SK-N-SH (cell line): ENCODE results near the gene GABRD.

Experiments used
- GATA2 ChIP-seq: sonication (generic); formaldehyde crosslinking; IDR thresholded peaks from 2 replicates; pipeline ENCODE4 v1.5.0; 2020; ENCODE audit warnings: mild to moderate bottlenecking, missing genetic modification reagents
- POLR2AphosphoS5 ChIP-seq: IDR thresholded peaks from 2 replicates; pipeline ENCODE4 v1.6.1; 2012; ENCODE audit warnings: low read depth, low read length
- TF ChIP-seq, protein P1 (sequence below): IDR thresholded peaks from 2 replicates; pipeline ENCODE4 v1.6.1; 2012; ENCODE audit warnings: mild to moderate bottlenecking, low read depth, low read length, moderate library complexity
- TF ChIP-seq, protein P2 (sequence below): fragments of 200-600 bp; sonication (generic); IDR thresholded peaks from 2 replicates; pipeline ENCODE4 v1.6.1; 2017; ENCODE audit warnings: antibody characterized with exemption, mild to moderate bottlenecking, moderate library complexity
- TF ChIP-seq, protein P3 (sequence below): IDR thresholded peaks from 2 replicates; pipeline ENCODE4 v1.4.0; 2012; ENCODE audit warnings: low read depth

DNA sequence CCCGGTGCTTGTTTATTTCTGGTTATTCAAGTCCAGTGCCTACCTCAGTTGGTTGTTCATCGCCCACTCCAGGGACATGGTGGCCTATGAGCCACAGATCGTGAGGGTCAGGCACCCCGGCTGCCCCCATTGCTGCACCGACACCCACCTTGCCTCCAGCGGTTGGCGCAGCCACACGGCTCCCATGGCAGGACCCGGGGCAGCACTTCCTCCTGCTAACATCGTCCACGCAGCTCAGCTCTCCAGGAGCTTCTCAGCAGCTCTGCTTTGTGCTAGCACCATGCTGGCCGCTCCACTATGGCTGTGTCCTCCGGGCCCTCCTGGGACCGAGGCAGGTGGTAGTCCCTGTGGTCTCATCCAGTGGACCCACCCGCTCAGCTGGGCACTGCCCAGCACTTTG, 17.1 kb downstream of the GABRD start:
- TF ChIP-seq, protein P1, sequence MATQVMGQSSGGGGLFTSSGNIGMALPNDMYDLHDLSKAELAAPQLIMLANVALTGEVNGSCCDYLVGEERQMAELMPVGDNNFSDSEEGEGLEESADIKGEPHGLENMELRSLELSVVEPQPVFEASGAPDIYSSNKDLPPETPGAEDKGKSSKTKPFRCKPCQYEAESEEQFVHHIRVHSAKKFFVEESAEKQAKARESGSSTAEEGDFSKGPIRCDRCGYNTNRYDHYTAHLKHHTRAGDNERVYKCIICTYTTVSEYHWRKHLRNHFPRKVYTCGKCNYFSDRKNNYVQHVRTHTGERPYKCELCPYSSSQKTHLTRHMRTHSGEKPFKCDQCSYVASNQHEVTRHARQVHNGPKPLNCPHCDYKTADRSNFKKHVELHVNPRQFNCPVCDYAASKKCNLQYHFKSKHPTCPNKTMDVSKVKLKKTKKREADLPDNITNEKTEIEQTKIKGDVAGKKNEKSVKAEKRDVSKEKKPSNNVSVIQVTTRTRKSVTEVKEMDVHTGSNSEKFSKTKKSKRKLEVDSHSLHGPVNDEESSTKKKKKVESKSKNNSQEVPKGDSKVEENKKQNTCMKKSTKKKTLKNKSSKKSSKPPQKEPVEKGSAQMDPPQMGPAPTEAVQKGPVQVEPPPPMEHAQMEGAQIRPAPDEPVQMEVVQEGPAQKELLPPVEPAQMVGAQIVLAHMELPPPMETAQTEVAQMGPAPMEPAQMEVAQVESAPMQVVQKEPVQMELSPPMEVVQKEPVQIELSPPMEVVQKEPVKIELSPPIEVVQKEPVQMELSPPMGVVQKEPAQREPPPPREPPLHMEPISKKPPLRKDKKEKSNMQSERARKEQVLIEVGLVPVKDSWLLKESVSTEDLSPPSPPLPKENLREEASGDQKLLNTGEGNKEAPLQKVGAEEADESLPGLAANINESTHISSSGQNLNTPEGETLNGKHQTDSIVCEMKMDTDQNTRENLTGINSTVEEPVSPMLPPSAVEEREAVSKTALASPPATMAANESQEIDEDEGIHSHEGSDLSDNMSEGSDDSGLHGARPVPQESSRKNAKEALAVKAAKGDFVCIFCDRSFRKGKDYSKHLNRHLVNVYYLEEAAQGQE, result no peak
- TF ChIP-seq, protein P2, sequence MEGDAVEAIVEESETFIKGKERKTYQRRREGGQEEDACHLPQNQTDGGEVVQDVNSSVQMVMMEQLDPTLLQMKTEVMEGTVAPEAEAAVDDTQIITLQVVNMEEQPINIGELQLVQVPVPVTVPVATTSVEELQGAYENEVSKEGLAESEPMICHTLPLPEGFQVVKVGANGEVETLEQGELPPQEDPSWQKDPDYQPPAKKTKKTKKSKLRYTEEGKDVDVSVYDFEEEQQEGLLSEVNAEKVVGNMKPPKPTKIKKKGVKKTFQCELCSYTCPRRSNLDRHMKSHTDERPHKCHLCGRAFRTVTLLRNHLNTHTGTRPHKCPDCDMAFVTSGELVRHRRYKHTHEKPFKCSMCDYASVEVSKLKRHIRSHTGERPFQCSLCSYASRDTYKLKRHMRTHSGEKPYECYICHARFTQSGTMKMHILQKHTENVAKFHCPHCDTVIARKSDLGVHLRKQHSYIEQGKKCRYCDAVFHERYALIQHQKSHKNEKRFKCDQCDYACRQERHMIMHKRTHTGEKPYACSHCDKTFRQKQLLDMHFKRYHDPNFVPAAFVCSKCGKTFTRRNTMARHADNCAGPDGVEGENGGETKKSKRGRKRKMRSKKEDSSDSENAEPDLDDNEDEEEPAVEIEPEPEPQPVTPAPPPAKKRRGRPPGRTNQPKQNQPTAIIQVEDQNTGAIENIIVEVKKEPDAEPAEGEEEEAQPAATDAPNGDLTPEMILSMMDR, result no peak
- no peak for TF ChIP-seq GATA2 (CRISPR knock-in tag)
- TF ChIP-seq, protein P3, sequence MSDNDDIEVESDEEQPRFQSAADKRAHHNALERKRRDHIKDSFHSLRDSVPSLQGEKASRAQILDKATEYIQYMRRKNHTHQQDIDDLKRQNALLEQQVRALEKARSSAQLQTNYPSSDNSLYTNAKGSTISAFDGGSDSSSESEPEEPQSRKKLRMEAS, result no peak
- no peak for TF ChIP-seq POLR2AphosphoS5
